RWPE1 (cell line): ENCODE measurements around the gene TSHZ2.

ENCODE experiments used
- CTCF ChIA-PET: fragments of 350-600 bp; sonication (Branson Sonifier 250); formaldehyde crosslinking; extraction: SDS; loops from one replicate; lab custom pipeline; 2021; lab: Yijun Ruan, JAX
- POLR2A ChIA-PET: fragments of 400-600 bp; formaldehyde crosslinking; extraction: SDS; loops from one replicate; lab custom pipeline; 2020; ENCODE audit warnings: antibody characterized with exemption; ENCODE audit not compliant: low non-redundant PET; lab: Yijun Ruan, JAX
- DNase-seq: peaks from one replicate; pipeline ENCODE4 v3.0.0; 2012; ENCODE audit warnings: low spot score
- H3K27ac ChIP-seq: fragments of 450-650 bp; 2 replicates; pipeline ENCODE4 v1.5.1; 2017
- CTCF ChIP-seq: fragments of 450-650 bp; conservative IDR thresholded peaks from 2 replicates; pipeline ENCODE4 v1.5.1; 2017; ENCODE audit warnings: low read depth, mild to moderate bottlenecking

TSHZ2 gene

DNA sequence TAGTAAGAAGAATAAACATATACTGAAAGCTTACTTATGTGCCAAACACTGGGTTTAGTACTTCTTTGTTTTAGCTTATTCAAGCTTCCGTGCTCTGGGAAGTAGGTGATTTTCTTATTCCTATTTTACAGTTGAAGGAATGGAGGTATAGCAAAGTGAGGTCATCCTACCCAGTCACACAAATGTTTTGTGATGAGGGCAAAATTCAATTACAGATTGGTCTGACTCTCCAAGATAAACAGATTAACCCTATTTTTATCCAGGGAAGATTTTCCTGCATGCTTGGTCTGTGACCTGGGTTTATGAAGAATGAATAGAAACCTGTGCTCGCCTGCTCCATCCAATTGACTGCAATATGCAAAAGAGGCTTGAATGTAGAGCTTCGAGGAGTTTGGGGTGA is 311.4 kb downstream of the TSHZ2 start:
- CTCF ChIA-PET = no interaction called here
- POLR2A ChIA-PET = no interaction called here
- TF ChIP-seq CTCF = no peak
- no peak overlapping the region for H3K27ac ChIP-seq
- DNase-seq = no peak

DNA sequence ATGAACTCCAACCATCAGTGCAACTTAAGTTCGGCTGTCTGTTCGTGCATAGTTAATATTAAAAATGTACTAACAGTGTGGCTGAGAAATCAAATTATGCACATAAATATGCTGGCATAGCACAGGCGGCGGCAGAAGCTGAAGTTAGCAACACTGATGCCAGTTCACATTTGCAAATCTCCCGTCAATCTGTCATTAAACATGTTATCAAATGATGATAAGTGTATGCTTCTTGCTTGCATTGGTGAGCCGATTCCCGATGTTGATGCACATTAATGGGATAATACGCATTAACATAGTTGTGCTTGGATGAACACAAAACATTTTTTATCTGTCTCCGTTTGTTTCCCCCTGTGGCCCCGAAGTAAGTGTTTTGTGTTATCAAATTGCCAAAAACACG is 312.1 kb downstream of the TSHZ2 start:
- ChIA-PET CTCF (interaction anchor here (0.6 kb wide), 1 partner anchor 972 kb away, joined by 5 read pairs; no protein-coding TSS in a partner anchor), POLR2A (no interaction called here)
- no peak for TF ChIP-seq CTCF
- no peak for DNase-seq
- no peak overlapping the region for H3K27ac ChIP-seq

GRCh38 chr20:53284696-53285095 is 312.5 kb downstream of the TSHZ2 start:
- POLR2A ChIA-PET = no interaction called here
- CTCF ChIA-PET = interaction anchor here (0.6 kb wide), 1 partner anchor 973 kb away, joined by 5 read pairs; no protein-coding TSS in a partner anchor
- no peak for TF ChIP-seq CTCF
- DNase-seq = no peak
- H3K27ac ChIP-seq = no peak overlapping the region

DNA sequence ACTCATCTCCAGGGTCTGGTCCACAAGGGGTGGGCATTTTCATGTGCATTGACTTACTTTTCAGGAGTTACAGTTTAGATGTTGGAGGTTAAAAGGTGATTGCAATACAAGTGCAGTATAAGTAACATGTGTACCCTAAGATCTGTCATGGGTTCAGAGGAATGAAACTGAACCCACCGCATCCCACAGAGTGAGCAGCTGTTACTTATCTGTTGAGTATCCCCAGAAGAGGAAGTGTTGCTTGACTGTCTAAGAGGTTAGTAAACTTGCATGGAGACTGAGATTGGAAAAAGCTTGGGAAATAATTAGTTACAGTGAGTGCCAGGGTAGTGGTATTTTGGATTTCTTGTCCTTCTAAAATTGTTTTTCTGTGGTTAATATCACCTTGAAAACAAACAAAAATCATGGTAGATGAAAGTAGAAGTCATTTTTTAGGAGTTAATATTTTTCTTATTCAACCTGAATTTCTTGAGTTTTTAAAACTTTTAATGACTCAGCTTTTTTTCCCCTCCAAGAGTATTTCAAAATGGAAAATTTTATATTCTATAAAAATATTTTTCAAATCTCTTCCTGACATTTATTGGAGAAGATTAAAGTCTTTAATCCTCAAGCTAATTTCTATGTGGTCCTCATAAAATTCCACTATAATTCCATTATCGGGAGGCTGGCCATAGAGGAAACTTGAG is 315.3 kb downstream of the TSHZ2 start:
- DNase-seq = no peak
- ChIA-PET POLR2A (no interaction called here), CTCF (interaction anchor here (0.8 kb wide), 1 partner anchor 123 kb away, joined by 5 read pairs; no protein-coding TSS in a partner anchor)
- no peak overlapping the region for H3K27ac ChIP-seq
- TF ChIP-seq CTCF = no peak

DNA sequence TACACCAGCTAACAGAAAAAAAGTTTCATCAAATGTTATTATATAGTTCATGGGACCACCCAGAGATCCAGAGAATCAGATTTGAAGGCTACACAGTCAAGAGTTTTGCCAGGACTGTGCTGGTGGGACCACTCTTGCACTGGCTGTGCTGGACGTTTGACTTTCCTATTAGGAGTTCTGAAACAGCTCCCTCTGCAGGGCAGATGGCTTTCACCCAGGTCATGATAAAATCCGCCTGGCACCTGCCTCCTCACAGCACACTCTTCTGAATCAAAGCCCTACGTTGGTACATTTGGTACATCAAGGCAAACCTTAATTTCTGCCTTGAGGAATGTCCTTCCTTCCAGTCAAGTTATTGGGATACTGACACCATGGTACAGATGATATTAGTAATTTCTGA is 319.4 kb downstream of the TSHZ2 start:
- no peak overlapping the region for H3K27ac ChIP-seq
- CTCF ChIA-PET = interaction anchor here (0.6 kb wide), 1 partner anchor 825 kb away, joined by 3 read pairs; no protein-coding TSS in a partner anchor
- POLR2A ChIA-PET = no interaction called here
- TF ChIP-seq CTCF = no peak
- DNase-seq = no peak

GRCh38 chr20:53292347-53292746 is 320.2 kb downstream of the TSHZ2 start:
- POLR2A ChIA-PET = no interaction called here
- no peak for TF ChIP-seq CTCF
- CTCF ChIA-PET = no interaction called here
- no peak overlapping the region for H3K27ac ChIP-seq
- DNase-seq = no peak
